ENCODE results near the gene PSMB9.
"Not testable (repeated sequence)": the region's sequence is repeated elsewhere in the genome, so short reads cannot be mapped to it uniquely, and the experiment has no call there.

The PSMB9 gene

DNA sequence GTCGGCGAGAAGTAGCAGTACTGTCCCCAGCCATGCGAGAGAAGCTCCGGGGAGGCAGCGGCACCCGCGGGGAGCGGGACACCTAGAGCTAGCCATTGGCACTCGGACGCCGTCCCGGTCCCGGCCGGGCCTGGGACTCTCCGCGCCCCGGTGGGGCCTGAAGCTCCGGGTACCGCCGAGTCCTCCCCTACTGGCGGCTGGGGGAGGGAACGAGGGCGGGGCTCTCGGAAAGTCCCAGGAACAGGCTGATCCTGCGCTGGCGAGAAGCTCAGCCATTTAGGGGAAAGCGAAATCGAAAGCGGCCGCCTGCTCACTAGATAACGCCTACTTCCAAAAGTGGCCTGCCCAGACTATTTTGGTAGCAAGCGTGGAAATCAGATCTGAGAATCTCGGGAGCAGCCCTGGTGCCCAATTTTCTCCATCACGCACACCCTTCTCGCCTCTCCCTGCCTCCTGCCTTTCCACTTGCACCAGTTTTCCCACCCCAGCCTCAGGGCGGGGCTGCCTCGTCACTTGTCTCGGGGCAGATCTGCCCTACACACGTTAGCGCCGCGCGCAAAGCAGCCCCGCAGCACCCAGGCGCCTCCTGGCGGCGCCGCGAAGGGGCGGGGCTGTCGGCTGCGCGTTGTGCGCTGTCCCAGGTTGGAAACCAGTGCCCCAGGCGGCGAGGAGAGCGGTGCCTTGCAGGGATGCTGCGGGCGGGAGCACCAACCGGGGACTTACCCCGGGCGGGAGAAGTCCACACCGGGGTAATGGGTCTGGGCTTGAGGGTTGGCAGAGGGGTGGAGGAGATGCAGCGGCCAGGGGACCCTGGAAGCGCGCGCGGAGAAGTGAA is at the start of gene PSMB9, which contains the start of gene TAP1:
PSMB9 (plus strand) TSS at position 652 of the 835 bp plus-strand sequence; CDS start at position 690, 38 bp downstream.
TAP1 (minus strand) TSS at position 164 of the 835 bp plus-strand sequence; CDS start at position 96, 68 bp downstream.
- peak; percentile 95 for DNase-seq

- DNase-seq, result not testable (repeated sequence)
These were observed 48.6 kb upstream of the PSMB9 start for GRCh38 chr6:32805404-32805803.

DNA sequence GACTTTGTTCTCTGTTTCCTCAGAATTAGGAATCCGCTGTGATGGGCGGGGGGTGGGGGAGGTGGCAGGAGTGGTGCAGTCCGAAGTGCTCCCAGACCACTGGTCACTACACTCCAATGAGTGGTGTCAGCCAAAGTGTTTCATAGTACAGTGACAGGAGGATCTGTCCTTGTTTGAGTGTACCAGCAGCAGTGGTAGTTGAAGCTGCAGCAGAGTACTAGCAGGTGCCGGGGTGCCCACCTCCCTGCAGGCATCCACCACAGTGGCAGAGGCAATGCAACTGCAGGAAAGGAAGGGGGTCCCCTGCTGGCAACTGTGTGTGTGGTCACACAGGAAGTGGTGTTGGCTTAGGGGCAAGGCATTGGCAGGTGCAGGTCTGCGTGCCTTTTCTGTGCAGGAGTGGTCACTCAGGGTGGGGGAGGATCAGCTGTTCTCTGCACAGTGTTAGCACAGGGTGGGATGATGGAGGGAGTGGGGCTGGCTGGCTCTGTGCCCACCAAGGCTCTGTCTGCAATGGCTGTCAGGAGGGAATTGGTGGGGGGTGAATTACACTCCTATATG is 46.9 kb upstream of the PSMB9 start:
- no peak for DNase-seq

GRCh38 chr6:32809171-32809570 is 44.8 kb upstream of the PSMB9 start:
- no peak for DNase-seq

GRCh38 chr6:32814145-32814544 is 39.8 kb upstream of the PSMB9 start:
- no peak for DNase-seq

DNA sequence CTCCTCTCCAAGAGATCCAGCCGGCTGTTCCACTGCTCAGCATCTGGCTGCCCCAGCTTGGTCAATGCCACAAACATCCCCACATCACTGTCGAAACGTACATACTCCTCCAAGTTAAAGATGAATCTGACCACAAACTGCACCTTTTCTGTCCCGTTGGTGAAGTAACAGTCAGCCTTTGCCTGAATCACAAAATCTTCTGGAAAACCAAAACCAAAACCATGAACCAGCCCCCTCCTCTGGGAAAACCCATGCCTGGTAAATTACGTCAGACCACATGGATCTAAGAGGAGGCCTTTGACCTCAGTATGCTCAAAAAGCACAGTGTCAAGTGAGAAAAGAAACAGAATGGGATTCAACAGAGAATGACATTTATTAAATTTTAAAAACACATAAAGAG is 38.9 kb upstream of the PSMB9 start:
- DNase-seq, result no peak

GRCh38 chr6:32815996-32816395 is 38.0 kb upstream of the PSMB9 start:
- no peak for DNase-seq

DNA sequence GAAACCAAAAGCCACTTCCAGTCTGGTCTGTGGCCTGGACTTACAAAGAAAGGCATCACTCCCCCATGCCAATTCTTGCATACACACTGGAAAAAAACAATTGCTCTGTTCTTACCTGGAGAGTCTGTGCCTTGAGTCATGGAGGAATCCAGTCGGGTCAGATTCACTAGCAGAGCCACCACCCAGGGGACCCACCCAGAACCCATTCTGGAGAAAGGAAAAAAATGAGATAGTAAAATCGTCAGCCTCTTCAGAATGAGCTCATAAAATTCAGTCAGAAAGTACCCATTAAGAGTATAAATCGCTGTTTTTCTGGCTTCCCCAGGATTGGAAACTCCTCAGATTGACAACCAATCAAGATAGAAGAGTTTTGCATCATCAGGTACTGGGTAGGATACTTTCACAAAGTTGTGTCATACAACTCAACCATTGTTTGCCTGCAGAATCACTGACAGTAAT is 37.2 kb upstream of the PSMB9 start, which contains the start of gene HLA-DOB:
HLA-DOB (minus strand) TSS at position 257 of the 459 bp plus-strand sequence; CDS start at position 206, 51 bp downstream.
- DNase-seq, result no peak

GRCh38 chr6:32818867-32819266 is 35.1 kb upstream of the PSMB9 start:
- no peak for DNase-seq

DNA sequence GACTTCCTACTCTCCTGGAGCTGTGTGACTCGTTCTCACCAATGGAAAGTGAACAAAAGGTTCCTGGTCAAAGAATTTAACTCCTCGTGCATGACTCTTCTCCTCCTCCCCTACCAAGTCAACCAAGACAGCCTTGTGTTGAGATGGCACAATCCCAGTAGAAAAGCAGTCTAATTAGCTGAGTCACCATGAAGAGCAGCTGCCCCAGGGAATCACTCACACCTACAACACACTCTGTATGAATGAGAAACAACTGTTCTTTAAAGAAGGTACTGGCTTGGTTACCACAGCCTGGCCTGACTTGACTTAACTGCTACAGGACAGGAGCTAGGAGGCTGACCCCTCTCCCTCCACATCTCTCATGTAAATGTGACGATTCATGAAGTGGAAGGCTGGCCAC is 34.3 kb upstream of the PSMB9 start:
- DNase-seq, result no peak

DNA sequence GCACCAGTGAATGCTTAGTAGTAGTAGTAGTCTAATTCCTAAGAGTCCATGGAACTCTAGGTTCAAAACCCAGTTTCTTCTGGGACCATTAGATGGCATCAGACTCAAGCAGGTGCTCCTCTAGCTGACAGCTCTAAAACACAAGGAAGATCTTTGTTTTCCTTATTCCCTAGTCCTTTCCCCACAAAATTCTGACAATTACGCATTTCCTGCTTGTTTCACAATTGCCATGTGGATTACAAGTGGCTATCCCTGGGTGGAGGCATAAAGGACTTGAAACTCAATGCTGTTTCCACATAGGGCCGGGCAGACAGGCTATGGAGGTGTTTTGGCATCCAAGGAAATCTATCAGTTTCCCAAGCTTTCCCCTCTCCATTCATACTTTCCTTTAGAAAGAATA is 28.0 kb upstream of the PSMB9 start:
- DNase-seq, result no peak

- DNase-seq, result no peak
These were observed 27.0 kb upstream of the PSMB9 start for GRCh38 chr6:32827025-32827424.

DNA sequence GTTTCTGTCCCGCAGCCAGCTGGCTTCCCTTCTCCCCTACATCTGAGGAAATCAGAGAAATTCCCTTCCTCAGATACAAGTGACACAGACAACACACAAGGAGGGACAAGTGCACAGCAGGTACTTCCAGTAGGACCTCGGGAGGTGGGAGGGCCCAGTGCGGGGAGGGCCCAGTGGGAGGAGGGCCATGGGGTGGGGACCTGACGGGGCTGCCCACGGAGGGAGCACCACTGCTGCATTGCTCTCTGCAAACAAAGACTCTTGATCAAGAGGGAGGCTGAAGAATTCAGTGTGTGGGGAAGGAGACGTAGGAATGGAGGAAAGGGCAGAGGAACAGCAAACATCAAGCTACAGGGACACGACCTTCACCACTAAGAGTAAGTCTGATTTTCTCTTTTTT is 24.5 kb upstream of the PSMB9 start:
- no peak for DNase-seq

DNA sequence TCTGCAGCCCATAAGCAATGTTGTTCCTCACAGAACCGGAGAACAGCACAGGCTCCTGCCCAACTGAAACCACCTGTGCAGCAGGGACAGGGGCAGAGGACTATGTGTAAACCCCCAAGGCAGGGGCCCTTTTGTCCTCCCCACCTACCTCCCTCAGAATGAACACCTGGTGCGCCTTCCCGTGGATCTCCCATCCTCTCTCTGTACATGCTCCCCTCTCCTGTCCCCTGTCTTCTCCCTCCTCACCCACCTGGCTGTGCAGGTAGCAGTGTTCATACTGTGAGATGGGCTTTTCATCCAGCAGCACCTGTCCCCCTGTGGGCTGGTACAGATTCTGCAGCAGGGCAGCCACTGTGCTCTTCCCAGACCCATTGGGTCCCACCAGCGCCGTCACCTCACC is 24.0 kb upstream of the PSMB9 start:
- DNase-seq, result no peak

DNA sequence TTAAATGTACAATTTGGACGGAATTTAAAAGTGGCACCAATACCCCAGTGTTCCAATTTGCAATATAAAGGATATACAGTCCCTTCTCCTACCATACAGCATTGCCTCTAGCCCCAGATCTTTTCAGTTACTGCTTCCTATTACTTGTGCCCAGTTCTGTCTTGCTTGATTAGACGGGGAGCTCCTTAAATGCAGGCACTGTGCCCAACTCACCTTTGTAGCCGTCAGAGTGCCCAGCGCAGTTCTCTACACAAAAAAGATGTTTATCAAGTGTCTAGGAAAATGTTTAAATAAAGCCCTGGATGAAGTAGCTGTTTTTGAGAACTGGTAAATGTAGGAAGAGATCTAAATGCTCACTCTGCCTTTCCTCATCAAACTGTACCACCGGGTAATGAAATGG is 23.1 kb upstream of the PSMB9 start:
- DNase-seq, result no peak

DNA sequence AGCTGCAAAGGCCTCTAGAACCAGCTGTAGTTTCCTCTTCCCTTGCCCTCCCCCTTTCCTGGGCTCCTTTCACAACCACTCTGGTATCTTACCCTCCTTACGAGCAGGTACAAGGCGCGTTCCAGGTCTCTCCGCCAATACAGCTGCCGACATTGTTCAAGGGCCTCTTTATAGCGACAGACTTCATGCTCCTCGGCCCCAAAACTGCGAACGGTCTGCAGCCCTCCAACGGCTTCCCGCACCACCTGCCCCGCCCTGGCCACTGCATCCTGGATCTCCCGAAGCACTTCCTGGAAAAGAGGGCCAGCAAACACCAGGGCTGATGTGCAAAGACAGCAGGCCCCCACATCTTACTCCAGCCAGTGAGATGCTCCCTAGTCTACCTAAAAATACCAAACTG is 21.5 kb upstream of the PSMB9 start:
- DNase-seq, result no peak

- DNase-seq, result no peak
These were observed 20.3 kb upstream of the PSMB9 start for GRCh38 chr6:32833664-32834063.

DNA sequence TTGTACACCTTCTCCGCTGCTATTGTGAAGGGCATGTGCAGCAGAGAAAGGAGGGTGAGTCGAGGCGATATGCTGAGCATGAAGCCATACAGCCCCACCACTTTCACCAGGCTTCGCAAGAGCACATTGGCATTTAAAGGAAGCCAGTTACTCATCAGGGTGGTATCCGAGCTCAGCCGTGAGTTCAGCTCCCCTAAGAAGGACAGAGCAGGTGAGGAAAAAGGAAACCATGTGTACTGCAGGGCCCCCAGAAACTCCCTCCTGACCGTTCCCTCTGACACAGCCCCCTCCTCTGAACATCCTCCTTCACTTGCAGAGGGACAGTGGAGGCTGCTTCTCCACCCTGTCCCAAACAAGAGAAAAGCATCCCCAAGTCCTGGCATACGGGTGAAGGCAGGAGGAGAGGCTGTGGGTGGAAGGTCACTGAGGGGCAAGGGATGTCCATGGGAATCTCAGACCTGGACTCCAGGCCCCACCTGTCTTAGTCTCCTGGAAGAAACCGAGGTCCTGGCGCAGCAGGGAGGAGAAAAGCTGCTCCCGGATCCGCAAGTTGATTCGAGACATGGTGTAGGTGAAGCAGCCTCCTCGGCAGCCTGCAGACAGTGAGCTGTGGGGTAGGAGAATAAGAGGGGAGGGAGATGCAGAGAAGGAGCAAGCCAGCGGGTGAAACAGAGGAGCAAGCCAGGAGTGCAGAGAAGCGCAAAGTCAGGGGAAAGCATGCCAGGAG is 18.7 kb upstream of the PSMB9 start:
- no peak for DNase-seq

DNA sequence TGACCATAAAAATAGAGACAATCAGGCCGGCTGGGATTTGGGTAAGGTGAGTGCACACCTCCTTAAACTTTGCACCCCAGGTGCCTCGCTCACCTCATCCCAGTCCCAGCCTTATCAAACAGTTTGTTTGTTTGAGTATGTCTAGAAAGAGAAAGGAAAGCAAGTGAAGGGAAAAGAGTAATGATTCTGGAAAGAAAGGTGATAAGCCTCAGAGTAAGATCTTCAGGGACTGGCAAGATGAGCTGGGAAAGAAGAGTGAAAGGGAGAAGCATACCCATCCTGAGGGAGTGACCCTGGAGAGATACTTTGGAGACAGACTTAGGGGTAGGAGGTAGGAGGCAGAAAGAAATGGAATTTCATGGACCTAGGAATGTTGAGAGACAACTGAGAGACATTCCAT is 17.1 kb upstream of the PSMB9 start:
- no peak for DNase-seq

GRCh38 chr6:32837651-32838113 is 16.3 kb upstream of the PSMB9 start:
- DNase-seq, result no peak

- DNase-seq, result peak; percentile 95
These were observed 15.7 kb upstream of the PSMB9 start, which contains the start of gene TAP2 for GRCh38 chr6:32838114-32838958. Gene TAP2 (minus strand): TSS chr6:32838739. CDS start chr6:32838233, 506 bp downstream.

- no peak for DNase-seq
These were observed 14.6 kb upstream of the PSMB9 start for GRCh38 chr6:32839356-32839755.

All from CD4-positive, alpha-beta T cell treated with Interleukin-15 for 1 hour (primary cell).